GM20000 (cell line): Measurements from ENCODE around the gene DR1.

Experiments used
- DNase-seq: peaks from one replicate; pipeline ENCODE4 v3.0.0; 2012; ENCODE audit warnings: low spot score
- CTCF ChIP-seq: IDR thresholded peaks from 2 replicates; pipeline ENCODE4 v1.5.1; 2012; ENCODE audit warnings: mild to moderate bottlenecking, control low read depth; ENCODE audit errors: extremely low read depth, missing control alignments

Gene DR1

GRCh38 chr1:93340090-93340489, 5.6 kb upstream of the DR1 start:
- TF ChIP-seq CTCF = no peak
- DNase-seq = no peak

GRCh38 chr1:93344484-93344883, 1.2 kb upstream of the DR1 start:
- no peak for TF ChIP-seq CTCF
- no peak for DNase-seq

- TF ChIP-seq CTCF = no peak
- DNase-seq = no peak
Observed at GRCh38 chr1:93344886-93345632, 648 bp upstream of the DR1 start.

GRCh38 chr1:93346421-93346993, 800 bp downstream of the DR1 start:
- peak; percentile 46 for DNase-seq
- TF ChIP-seq CTCF = no peak

GRCh38 chr1:93347334-93347899, 1.7 kb downstream of the DR1 start:
- no peak for TF ChIP-seq CTCF
- DNase-seq = no peak

GRCh38 chr1:93348104-93348728, 2.5 kb downstream of the DR1 start:
- DNase-seq = no peak
- TF ChIP-seq CTCF = no peak
